NCI-H1092 treated with DMSO at 0.1 percent for 48 hours (cell line): ENCODE data around the gene LRRC36.
"Not testable (repeated sequence)": the region's sequence is repeated elsewhere in the genome, so short reads cannot be mapped to it uniquely, and the experiment has no call there.

Experiments
- DNase-seq: peaks from one replicate; lab custom pipeline; 2025; lab: John Stamatoyannopoulos, UW

Gene LRRC36

DNA sequence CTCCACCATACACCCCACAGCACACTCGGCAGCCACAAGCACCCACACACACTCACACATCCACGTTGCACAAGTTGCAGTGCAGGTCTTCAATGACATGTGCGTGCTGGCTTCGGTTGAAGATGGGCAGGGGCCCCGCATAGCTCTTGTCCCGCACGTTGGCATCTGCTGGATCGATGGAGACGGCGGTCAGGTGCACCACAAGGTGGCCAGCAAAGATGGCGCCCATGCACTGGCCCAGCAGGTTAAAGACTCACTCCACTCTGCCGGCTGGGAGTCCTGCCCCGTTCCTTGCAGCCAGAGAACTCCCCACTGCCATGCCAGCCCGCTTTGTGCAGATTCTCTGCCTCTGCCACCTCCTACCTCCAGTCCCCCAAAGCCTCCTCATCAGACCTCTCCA, 74.3 kb downstream of the LRRC36 start:
- DNase-seq: no peak

DNA sequence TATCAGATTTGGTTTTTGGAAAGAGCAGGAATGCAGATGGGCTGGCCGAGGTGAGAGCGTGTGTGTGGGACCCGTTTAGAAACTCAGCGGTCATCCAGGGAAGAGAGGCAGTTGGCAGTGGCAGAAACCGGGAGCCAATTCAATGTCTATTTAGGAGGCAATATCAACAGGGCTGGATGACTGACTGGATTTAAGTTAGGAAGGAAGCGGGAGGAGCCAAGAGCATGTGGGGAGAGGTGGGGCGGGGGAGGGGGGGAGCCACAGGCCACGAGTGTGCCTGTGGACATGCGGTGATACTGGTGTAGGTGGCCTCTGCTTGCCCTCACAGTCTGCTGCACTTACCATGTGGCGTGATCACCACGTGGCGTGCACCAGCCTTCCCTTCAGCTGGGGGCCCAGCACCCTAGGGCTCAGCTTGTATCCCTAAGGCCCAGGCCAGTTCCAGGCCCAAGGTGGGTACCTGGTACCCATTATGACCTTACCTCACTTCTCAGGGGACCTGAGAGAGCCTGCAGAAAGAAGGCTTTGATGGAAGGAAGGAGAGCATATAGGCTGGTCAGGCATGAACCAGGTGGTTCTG, 77.5 kb downstream of the LRRC36 start:
- no peak for DNase-seq

DNA sequence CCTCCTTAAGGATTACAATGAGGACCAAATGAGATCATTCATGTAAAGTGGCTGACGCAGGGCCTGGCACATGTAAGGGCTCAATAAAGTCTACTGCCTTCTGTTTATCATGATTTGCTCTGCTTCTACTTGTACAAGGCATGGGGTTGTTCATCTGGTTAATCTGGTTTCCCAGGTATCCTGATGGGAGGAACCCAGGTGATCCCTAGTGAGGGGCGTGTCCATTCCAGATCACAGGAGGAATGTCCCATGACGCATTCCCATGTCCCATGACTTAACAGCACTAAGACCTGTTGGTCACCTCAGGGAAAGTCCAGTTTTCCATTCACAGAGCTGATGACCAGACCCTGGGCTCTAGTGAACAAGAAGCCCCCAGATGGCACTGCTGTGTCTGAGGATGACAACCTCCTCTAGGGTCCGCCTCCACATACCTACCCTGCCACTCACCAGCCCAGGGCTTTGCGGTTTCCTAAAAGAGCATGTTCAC, 78.2 kb downstream of the LRRC36 start:
- no peak for DNase-seq

DNA sequence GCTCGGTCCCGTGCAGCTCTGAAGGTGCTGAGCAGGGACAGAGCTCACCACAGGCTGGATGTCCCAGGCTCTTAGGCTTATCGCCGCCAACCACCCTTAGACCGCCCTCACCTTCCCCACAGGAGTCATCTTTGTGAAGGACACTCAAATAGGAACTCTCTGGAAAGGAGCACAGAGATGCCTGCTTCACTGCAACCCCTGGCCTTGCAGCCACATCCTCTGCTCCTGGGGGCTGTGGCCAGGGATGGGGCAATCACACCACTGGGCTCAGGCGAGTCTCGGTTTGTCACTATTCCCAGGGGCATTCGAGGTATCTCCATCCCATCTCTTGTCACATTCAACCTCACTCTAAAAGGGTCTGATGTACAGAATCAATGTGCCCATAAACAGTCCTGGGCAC, 78.7 kb downstream of the LRRC36 start:
- DNase-seq: no peak

DNA sequence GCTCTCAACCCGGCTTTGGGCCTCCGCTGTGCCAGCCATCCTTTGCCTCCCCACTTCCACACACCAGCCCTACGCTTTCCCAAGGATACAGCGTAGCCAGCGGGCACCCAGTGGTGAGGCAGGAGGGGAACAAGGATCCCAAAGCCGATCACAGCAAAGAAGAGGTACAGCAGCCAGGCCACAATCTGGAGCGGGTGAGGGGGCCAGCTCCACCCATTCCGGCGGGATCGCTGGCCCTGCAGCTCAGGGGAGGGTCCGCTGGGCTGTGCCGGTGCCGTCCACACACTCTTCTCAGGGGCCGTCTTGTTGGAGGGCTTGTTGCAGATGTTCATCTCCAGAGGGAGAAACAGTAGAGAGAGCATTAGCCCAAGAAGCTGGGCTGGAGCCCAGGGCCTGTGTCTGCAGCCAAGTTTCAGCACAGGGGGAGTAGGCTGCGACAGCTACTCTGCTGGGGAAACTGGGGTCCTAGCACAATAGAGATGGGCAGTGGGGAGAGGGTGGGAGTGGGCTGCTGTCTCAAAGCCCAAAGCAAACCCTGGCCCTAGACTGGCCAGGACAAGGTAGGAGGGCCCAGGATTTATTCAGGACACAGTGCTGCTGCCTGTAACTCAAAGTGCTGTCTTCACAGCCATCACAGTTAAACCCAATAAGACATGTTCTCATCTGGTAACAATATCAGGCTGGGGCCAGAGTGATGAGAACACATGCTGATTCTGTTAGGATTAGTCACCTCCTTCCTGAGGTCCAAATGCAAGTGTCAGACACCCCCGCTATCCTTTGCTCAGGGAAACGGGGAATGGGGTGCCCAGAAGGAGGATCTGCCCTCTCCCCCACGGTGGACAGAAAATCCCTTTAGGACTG, 79.7 kb downstream of the LRRC36 start:
- peak; percentile 47 for DNase-seq

DNA sequence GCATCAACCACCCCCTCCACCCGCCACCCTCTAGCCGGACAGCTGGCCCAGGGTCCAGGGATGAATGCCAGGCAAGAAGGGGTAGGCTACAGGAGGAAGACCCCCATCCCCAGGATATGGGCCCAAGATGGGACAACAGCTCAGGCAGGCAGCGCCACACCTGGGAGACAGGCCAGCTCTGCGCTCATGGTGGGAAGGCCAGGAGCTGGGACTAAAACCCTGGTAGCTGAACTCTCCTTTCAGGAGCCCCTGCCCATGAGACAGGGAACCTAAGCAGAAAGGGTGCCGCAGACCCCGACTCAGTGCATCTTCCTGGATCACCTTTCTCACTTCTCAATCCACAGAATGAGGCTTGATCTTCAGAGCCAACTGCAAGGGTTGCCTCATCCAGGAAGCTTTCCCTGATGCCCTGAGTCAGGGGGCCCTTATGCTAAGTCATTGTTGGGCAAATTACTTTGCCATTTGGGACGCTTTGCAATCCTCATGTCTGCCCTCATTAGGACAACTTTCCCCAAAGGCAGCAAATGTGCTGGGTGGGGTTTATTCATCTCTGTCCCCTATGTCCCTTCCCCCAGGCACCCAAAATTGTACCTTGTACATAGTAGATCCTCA, 80.7 kb downstream of the LRRC36 start:
- no peak for DNase-seq

DNA sequence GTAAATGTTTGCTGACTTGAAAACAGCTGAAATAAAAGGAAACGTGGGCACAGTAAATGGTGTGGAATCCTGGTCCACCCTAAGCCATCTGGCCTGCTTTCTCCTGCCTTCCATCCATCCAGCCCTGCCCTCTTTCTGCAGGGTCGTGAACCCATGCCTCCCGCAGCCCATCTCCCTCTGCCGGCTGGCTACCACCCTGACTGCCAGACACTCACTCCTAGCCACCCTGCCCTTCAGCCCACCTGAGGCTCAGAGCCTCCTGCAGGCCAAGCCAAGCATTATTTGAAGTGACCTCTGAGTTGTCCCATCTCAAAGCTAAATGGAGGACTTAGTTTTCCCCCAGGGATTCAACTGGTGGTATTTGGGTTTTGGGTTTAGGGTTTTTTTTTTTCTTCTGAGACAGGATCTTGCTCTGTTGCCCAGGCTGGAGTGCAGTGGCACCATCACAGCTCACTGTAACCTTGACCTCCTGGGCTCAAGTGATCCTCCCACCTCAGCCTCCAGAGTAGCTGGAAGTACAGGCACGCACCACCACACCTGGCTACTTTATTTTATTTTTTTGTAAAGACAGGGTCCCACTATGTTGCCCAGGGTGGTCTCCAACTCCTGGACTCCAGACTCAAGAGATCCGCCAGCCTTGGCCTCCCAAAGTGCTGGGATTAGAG, 81.3 kb downstream of the LRRC36 start:
- DNase-seq: no peak

DNA sequence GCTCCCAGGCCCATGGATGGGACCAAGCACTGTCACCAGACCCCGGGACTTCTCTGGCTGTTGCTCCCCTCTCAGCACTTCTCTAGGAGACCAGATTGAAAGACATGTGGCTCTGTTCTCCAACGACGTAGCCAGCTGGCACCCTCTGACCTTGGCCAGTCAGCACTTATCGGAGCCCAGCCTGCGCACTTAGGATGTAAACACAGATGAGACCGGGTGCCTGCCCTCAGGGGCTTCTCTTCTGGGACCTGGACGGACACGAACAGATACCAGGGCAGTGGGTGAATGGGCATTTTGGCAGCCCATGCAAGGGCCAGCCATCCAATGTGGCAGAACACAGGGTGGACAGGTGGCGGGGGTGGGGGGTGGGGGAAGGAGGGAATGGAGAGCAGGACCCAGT, 83.0 kb downstream of the LRRC36 start:
- DNase-seq: no peak

DNA sequence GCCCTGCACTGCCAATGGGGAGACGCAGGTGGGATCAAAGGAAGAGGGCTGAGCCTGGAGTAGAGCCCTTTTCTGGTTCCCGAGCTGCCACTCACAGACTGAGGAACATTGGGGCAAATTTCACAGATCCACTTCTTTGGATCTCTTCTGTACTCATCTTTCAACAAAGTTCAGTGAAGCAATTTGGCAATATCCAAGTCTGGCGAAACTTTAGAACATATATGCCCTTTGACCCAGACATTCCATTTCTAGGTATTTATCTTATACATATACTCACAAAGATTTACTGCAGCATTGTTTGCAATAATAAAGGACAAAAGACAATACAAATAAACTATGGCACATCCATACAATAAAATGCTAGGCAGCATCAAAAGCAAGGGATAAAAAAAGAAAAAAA, 84.7 kb downstream of the LRRC36 start:
- DNase-seq: no peak

DNA sequence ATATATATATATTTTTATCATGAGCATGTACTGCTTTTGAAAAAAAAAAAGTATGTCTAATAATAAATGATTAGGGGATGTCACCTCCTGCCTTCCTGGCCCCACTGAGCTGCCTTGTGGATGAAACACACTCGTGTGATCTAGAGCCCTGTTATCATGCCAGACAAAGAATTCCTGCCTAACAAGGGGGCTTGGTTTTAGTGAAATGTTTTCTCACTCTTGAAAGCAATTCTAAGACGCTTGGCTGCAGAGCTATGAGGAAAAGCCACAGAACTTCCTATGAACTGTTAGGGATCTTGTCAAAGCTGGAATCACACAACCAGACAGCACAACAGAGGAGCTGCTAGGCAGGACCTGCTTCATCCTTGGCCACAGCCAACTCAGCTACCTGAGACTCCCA, 85.7 kb downstream of the LRRC36 start:
- DNase-seq: no peak

DNA sequence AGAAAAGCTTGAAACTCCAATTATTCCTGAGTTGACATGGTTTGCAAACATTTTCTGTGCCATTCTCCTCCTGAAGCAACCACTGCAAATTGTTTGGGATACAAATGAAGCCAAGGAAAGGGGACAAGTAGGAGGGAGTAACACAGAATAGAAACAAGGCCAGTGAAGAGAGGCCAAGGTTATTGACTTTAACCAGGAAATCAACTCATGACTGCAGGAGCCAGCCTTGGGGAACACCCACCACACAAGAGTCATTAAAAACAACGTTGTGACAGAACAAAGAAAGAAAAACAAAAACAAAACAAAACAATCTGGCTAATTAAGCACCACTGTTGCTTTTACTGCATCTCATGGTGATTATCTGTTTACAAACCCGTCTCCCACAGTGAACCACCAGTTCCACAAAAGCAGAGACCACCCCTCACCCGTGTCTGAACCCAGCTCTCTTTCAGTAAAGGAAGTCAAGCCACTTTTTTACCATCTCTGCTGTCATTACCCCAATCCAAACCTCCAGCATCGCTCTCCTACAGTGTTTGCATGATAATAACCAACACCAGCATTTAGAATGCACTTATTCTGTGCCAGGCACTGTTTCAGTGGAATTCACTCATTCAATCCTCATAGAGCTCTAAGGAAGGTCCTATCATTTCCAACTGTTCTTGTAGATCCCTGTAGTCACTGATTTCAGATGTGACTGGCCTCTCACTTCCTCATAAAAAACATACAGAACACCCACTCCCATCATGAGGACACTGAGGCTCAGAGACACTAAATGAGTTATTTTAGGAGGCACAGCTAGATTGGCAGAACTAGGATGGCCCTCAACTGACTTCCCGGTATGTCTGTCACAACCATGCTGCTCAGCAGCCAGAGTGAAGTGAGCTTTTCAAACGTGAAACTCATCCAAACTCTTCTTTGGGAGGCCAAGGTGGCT, 87.6 kb downstream of the LRRC36 start:
- DNase-seq: no peak

DNA sequence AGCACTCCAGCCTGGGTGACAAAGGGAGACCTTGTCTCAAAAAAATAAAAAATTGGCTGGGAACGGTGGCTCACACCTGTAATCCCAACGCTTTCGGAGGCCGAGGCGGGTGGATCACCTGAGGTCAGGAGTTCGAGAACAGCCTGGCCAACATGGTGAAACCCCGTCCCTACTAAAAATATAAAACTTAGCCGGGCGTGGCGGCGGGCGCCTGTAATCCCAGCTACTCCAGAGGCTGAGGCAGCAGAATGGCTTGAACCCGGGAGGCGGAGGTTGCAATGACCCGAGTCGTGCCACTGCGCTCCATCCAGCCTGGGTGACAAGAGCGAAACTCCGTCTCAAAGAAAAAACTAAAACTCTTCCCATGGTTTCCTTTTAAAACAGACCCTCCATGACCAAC, 88.8 kb downstream of the LRRC36 start:
- DNase-seq: not testable (repeated sequence)

DNA sequence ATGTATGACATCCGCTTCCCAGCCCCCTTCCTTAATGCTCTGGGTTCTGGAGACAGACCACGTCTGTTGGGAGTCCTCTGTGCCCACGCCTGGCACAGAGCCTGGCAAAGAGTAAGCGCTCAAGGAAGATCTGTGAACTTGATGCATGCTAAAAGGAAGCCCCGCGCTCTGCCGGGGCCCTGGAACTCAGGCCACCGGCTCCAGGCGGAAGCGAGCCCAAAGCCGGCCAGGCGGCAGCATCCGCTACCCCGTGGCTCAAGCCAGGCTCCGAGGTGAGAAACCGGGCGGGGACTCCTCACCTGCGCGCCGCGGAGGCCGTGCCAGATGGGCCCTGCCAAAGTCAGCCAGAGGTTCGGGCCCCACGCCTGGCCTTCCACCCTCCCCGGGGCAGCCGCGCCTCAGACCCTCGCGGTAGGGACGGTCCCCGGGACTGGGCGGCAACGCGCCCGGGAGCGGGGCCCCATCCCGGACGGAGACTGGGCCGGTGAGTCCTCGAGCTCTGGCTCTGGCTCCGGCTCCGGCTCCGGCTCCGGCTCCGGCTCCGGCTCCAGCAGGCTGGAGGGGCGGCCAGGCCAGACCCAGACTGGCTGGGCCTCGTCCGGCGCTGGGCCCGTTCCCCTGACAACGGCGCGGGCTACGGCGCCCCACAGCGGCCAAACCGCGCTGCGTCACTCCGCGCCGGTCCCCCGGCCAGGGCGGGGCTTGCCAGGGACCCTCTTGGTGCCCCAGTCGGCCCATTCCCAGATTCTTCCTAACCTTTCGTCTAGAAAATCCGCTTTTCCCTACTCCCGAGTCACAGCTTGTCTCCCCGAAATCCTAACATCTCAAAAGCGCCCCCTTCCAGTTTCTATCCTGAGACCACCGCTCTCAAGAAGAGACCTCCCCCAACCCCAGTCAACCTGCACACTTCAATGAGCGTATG, 89.5 kb downstream of the LRRC36 start, which contains the start of gene ZDHHC1:
Gene ZDHHC1 (minus strand): TSS at position 606 of the 922 bp plus-strand sequence. CDS start 8,702 bp downstream, outside the sequence.
- DNase-seq: peak; percentile 42

DNA sequence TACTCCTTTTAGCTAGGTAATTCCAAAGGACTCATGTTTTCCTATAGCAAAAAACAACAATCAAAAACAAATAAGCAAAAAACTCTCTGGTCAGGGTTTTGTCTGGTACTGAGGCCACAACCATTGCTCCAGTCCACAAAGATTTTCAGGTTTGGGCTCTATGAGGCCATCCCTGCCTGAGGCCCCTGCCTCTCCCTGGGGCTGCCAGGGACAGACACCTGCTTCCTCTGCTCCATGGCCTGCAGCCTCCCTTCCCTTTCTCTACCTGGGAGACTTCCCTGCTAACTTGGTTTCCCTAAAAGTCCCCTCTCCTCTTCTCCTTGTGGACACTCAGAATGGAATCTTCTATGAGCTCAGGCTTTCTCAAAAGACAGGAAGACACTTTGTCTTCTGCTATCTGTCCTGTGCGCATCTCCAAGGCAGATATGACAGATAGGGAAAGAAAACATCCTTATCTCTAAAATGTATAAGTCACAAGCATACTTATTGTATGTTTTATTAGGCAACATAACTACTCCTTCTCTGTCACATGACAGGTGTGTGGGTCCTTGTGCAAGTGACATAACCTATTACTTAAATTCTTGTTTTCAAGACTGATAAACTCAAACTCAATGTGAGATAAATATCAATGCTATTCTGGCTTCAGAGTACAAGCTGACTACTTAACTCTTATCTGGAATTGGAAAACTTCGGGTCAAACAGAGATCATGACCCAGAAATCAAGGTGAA, 90.9 kb downstream of the LRRC36 start:
- DNase-seq: no peak

DNA sequence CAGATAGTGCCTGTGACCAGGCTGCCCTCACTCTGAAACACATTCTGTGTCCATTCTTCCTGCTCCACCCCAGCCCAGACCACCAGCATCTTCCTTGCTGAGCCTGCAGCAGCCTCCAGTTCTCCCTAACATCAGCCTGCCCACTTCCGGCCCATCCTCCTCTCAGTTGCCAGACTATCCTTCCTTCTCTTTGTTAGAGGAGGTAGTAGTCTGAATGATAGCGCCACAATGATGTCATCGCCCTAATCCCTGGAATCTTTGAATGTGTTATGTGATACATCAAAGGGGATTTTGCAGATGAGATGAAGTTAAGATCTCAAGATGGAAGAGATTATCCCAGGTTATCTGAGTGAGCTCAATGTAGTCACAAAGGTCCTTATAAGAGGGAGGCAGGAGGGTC, 92.9 kb downstream of the LRRC36 start:
- DNase-seq: no peak

DNA sequence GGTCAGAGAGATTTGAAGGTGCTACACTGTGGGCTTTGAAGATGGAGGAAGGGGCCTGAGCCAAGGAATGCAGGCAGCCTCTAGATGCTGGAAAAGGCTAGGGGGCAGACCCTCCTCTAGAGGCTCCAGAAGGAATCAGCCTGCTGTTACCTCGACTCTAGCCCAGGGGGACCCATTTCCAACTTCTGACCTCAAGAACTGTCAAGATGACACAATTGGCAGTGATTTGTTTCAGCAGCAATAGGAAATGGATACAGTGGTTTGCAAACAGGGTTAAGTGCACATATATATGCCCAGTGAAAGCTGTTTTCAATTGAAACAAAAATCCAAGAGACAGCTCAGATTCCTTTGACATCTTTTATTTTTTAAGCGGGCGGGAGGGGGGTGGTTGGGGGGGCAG, 93.3 kb downstream of the LRRC36 start:
- no peak for DNase-seq

DNA sequence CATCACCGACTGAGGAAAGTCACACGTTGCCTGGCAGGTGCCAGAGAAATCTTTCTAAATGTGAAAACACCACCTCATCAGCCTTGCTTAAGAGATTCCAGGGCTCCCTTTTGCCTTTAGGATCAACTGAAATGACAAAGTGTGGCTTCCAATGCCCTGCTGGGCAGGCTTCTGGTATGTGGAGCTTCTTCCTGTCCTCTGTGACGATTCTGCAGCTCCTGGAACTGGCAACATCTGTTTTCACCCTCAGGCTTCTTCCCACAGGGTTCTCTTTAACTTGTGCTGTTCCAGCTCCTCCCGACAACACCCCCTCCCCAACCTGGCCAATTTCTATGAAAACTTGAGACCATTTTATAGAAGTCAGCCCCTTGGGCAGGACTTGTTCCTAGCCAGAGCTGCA, 94.4 kb downstream of the LRRC36 start:
- no peak for DNase-seq

DNA sequence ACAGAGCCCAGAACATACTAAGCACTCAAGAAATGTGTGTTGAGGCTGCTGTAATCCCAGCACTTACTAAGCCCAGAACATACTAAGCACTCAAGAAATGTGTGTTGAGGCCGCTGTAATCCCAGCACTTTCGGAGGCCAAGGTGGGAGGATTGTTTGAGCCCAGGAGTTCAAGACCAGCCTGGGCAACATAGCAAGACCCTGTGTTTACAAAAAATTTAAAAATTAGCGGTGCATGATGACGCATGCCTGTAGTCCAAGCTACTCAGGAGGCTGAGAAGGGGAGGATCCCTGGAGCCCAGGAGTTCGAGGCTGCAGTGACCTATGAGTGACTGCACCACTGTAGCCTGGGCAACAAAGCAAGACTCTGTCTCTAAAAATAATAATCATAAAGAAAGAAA, 96.4 kb downstream of the LRRC36 start:
- DNase-seq: no peak

DNA sequence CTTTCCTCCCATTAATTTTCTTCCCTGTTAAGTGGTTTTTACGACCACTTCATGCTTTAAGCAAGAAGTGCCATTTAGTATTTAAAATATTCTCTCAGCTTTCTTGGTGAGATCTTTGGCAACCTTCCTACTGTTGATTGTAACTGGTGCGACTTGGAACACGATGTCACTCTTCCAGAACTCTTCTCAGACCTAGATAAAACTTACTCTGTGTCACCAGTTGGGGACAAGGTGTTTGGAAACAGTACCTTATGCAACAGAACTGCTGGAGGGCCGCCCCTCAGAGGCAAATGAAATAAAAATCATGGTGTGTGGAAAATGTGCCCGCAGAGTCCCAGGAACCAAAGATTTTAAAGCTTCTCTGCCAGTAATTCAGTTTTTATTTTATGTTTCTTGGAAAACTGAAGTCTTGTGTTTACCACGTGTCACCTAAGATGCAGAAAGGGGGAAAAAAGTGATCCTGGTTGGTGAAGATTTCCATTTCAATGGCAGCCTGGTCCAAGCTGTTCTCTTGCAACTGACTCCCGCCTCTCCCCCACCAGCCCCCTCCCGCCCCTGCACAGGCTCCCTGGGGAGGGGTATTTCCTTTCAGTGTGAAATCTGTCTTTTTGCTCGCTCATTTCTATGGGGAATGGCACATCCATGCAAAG, 97.1 kb downstream of the LRRC36 start:
- DNase-seq: no peak
